Duodenal mucosa (tissue), 2 donors: Measurements from ENCODE around the gene PIK3CG.
"Not testable (repeated sequence)": the region's sequence is repeated elsewhere in the genome, so short reads cannot be mapped to it uniquely, and the experiment has no call there.

Source experiments
- H3K27ac ChIP-seq: one replicate; pipeline ENCODE4 v1.7.0; 2013; ENCODE audit warnings: low read depth, low read length
- H3K27me3 ChIP-seq, 2 donors: one replicate each; pipeline ENCODE4 v1.7.0; 2013; ENCODE audit warnings: low read length in 2 of 2, control low read depth in 1 of 2; ENCODE audit not compliant: insufficient read depth in 2 of 2, control insufficient read depth in 1 of 2
- H3K36me3 ChIP-seq, 2 donors: one replicate each; pipeline ENCODE4 v1.7.0; 2013; ENCODE audit warnings: low read length in 2 of 2, control low read depth in 1 of 2; ENCODE audit not compliant: insufficient read depth in 2 of 2, control insufficient read depth in 1 of 2
- H3K4me1 ChIP-seq, 2 donors: one replicate each; pipeline ENCODE4 v1.7.0; 2013; ENCODE audit warnings: low read length in 2 of 2, control low read depth in 1 of 2; ENCODE audit not compliant: insufficient read depth in 2 of 2, control insufficient read depth in 1 of 2
- H3K4me3 ChIP-seq, 2 donors: one replicate each; pipeline ENCODE4 v1.7.0; 2013; ENCODE audit warnings: low read length in 2 of 2, low read depth in 1 of 2
- H3K9ac ChIP-seq, 2 donors: one replicate each; pipeline ENCODE4 v1.7.0; 2013; ENCODE audit warnings: low read length in 2 of 2, low read depth in 1 of 2
- H3K9me3 ChIP-seq, 2 donors: one replicate each; pipeline ENCODE4 v1.7.0; 2013; ENCODE audit warnings: low read length in 2 of 2, control low read depth in 1 of 2; ENCODE audit not compliant: control insufficient read depth in 1 of 2

Gene PIK3CG

DNA sequence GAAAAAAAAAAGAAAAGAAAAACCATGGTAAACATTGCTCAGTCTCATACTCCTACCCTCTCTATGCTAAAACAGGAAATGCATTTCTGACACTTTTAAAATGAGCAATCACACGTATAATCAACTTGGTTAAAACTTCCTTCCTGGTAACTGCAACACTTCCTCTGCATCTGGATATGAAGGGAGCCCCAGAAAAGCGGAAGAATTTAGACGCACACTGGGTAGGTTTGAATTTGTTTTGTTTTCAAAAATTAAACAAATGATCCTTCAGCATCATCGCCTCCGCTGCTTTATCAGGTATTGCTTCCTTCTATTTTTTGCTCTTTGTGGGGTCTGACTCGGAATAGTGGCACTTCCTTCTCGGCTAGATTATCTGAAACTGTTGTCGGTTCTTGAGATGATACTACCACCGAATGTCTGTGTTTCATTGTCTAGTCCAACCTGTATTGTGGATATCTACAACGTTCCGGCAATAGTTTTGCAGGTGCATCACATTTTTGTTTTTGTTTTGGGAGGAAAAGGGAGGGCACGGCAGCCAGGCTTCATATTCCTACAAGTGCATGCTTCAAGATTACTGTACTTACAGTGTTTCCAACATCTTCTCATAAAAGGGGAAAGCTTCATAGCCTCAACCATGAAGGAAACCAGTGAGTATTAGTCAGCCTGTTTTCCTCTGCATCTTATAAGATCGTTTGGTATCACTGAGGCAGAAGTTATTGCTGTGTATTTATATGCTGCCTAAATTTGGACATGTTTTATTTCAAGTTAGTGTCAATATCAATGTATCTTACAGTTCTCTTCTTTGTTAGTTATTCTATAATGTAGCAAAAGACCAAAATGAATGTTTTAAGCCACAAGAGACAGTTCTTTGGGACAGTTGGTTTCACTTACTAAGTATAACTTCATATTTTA, at the start of gene PIK3CG:
PIK3CG (plus strand) TSS at position 153 of the 912 bp plus-strand sequence. CDS start 2,280 bp downstream, outside the sequence.
- peaks cover 21 to 31% of the 10 kb centered on the region in 2 donors for H3K4me1 ChIP-seq
- peak within 1 kb of the TSS; percentile 75 to 81 for H3K4me3 ChIP-seq
- H3K27ac ChIP-seq: peak within 1 kb of the TSS; percentile 50
- H3K36me3 ChIP-seq: peaks cover 0 to 11% of the 10 kb centered on the region in 2 donors
- no peaks in the 10 kb centered on the region for H3K9me3 ChIP-seq
- H3K27me3 ChIP-seq: no peaks in the 10 kb centered on the region
- H3K9ac ChIP-seq: peak within 1 kb of the TSS; percentile 25 to 63

DNA sequence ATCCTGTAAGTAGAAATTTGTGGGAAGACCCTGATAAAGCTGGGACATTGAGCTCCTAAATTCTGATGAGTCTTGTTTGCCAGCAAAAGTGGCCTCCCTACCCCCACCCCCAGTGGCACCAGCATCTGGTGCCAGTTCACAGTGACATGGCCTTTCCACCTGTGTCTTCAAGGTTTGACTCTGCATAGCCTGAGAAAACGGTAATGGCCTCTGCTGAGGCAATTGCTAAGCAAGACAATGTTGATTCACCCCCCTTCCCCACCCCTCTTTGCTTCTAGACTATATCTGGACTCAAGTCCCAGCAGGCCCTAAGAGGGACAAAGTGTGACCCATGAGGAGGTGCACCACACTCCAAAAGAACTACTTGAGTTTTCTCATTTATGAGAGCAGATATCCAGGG, 48.0 kb upstream of the PIK3CG start:
- Histone ChIP-seq H3K9me3 (no peaks in the 10 kb centered on the region), H3K36me3 (no peaks in the 10 kb centered on the region), H3K4me3 (no peak overlapping the region), H3K27ac (no peak overlapping the region), H3K4me1 (no peaks in the 10 kb centered on the region), H3K27me3 (no peaks in the 10 kb centered on the region), H3K9ac (no peak overlapping the region)

- H3K4me3 ChIP-seq: no peak overlapping the region
- H3K36me3 ChIP-seq: no peaks in the 10 kb centered on the region
- no peak overlapping the region for H3K27ac ChIP-seq
- no peaks in the 10 kb centered on the region for H3K27me3 ChIP-seq
- no peaks in the 10 kb centered on the region for H3K9me3 ChIP-seq
- no peak overlapping the region for H3K9ac ChIP-seq
- H3K4me1 ChIP-seq: no peaks in the 10 kb centered on the region
These were observed 46.3 kb upstream of the PIK3CG start for GRCh38 chr7:106818736-106819135.

GRCh38 chr7:106819546-106819945, 45.5 kb upstream of the PIK3CG start:
- Histone ChIP-seq H3K27me3 (no peaks in the 10 kb centered on the region), H3K9me3 (no peaks in the 10 kb centered on the region), H3K4me1 (no peaks in the 10 kb centered on the region), H3K27ac (no peak overlapping the region), H3K4me3 (no peak overlapping the region), H3K36me3 (no peaks in the 10 kb centered on the region), H3K9ac (no peak overlapping the region)

GRCh38 chr7:106820321-106821217, 44.5 kb upstream of the PIK3CG start:
- Histone ChIP-seq H3K36me3 (no peaks in the 10 kb centered on the region), H3K4me1 (no peaks in the 10 kb centered on the region), H3K9me3 (no peaks in the 10 kb centered on the region), H3K27ac (no peak overlapping the region), H3K4me3 (no peak overlapping the region), H3K27me3 (no peaks in the 10 kb centered on the region), H3K9ac (no peak overlapping the region)

DNA sequence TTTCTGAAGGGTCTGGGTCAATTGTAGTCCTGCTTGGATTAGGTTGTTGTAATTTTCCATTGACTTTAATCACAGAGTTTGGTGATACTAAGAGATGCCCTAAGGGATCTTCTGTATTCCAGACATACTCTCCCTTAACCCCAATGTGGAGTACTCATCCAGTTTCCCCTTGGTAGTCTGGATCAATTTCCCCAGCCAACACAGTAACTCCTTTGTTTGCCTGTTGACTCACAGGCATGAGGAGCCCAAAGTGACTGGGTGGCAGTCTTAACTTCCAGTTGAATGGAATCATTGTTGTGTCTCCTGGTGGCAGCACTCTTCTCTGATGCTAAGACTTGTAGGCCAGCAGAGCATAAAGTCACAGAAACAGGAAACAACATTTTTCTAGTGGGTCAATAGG, 41.5 kb upstream of the PIK3CG start:
- H3K4me1 ChIP-seq: no peaks in the 10 kb centered on the region
- no peaks in the 10 kb centered on the region for H3K27me3 ChIP-seq
- no peaks in the 10 kb centered on the region for H3K36me3 ChIP-seq
- no peak overlapping the region for H3K9ac ChIP-seq
- H3K27ac ChIP-seq: no peak overlapping the region
- no peak overlapping the region for H3K4me3 ChIP-seq
- no peaks in the 10 kb centered on the region for H3K9me3 ChIP-seq

GRCh38 chr7:106824458-106824857, 40.6 kb upstream of the PIK3CG start:
- H3K36me3 ChIP-seq: no peaks in the 10 kb centered on the region
- H3K9ac ChIP-seq: no peak overlapping the region
- H3K9me3 ChIP-seq: no peaks in the 10 kb centered on the region
- H3K4me3 ChIP-seq: no peak overlapping the region
- no peaks in the 10 kb centered on the region for H3K4me1 ChIP-seq
- no peaks in the 10 kb centered on the region for H3K27me3 ChIP-seq
- no peak overlapping the region for H3K27ac ChIP-seq

DNA sequence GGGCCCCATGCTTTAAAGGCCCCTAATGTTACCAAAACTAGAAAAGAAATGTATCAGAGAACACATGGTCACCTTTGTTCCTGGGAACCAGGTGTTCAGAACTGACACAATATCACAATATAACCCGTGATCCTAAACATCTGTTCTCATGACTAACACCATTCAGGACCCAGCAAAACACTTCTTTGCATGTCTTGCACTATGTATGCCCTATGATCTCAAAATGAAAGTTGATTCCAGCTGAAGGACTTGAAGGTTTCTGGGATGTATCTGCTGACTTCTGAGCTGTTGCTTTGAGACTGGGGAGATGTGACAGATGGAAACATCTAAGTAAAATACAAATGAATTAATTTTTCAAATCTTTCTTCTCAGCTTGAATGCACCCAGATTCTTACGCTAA, 37.5 kb upstream of the PIK3CG start:
- H3K36me3 ChIP-seq: no peaks in the 10 kb centered on the region

DNA sequence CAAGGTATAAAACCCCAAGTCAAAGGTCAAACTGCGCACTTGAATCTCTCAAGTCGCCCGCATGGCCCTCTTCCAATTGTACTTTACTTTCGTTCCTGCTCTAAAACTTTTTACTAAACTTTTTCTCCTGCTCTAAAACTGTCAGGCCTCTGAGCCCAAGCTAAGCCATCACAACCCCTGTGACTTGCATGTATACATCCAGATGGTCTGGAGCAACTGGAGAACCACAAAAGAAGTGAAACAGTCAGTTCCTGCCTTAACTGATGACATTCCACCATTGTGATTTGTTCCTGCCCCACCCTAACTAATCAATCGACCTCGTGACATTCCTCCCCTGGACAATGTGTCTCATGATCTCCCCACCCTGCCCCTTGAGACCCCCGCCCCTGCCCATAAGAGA, 35.6 kb upstream of the PIK3CG start:
- H3K4me3 ChIP-seq: no peak overlapping the region
- no peak overlapping the region for H3K9ac ChIP-seq
- no peaks in the 10 kb centered on the region for H3K4me1 ChIP-seq
- H3K27me3 ChIP-seq: no peaks in the 10 kb centered on the region
- no peaks in the 10 kb centered on the region for H3K9me3 ChIP-seq
- H3K36me3 ChIP-seq: no peaks in the 10 kb centered on the region
- no peak overlapping the region for H3K27ac ChIP-seq

More for the DNA sequence above, 37.5 kb upstream of the PIK3CG start:
- no peaks in the 10 kb centered on the region for H3K4me1 ChIP-seq
- no peak overlapping the region for H3K4me3 ChIP-seq
- no peaks in the 10 kb centered on the region for H3K9me3 ChIP-seq
- H3K27me3 ChIP-seq: no peaks in the 10 kb centered on the region
- no peak overlapping the region for H3K27ac ChIP-seq
- no peak overlapping the region for H3K9ac ChIP-seq

- not testable (repeated sequence) for H3K9me3 ChIP-seq
These were observed 34.2 kb upstream of the PIK3CG start for GRCh38 chr7:106830896-106831295.

More at GRCh38 chr7:106830896-106831295, 34.2 kb upstream of the PIK3CG start:
- H3K4me3 ChIP-seq, H3K4me1 ChIP-seq, H3K9ac ChIP-seq, H3K27me3 ChIP-seq, H3K27ac ChIP-seq, H3K36me3 ChIP-seq: not testable (repeated sequence)
